ENCODE results near the gene NCOR1. TPM values are rescaled to one million over a fixed set of nuclear protein-coding genes. Genes with fewer than 3 reads are reported as not detected.
"Not testable (repeated sequence)": the region's sequence is repeated elsewhere in the genome, so short reads cannot be mapped to it uniquely, and the experiment has no call there.

Gene NCOR1
- total RNA-seq, 4 donors from 2014 or later: 136 to 320 (median 177) TPM

DNA sequence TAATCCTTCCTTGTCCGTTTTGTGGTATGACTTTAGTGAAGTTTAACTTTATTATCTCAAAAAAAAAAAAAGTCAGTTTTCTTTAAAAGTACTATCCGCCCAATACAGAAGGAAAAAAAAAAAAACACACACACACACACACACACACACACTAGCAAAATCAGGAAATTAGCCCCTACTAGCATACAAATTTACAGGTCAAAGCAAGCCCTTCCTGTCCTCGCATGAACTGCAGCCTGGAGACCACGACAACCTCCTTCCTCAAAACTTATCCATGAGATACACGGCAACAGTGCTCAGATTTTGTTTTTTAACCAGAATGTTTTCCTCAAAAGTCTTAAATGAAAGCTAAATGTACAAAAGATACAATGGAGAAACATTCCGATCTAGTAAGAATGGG lies 16.2 kb downstream of the NCOR1 start:
- peaks cover 30% of the 10 kb centered on the region for H3K4me1 ChIP-seq
- H3K27me3 ChIP-seq: no peaks in the 10 kb centered on the region
- no peak overlapping the region for H3K27ac ChIP-seq
- no peaks in the 10 kb centered on the region for H3K9me3 ChIP-seq
- H3K36me3 ChIP-seq: peaks cover 14% of the 10 kb centered on the region
- no peak overlapping the region for H3K4me3 ChIP-seq
- TF ChIP-seq EP300 (IDR thresholded peaks at IDR 0.05) (no peak), POLR2AphosphoS5 (IDR thresholded peaks at IDR 0.05) (no peak), POLR2A (IDR thresholded peaks at IDR 0.05) (no peak)
- TF ChIP-seq, protein P1, sequence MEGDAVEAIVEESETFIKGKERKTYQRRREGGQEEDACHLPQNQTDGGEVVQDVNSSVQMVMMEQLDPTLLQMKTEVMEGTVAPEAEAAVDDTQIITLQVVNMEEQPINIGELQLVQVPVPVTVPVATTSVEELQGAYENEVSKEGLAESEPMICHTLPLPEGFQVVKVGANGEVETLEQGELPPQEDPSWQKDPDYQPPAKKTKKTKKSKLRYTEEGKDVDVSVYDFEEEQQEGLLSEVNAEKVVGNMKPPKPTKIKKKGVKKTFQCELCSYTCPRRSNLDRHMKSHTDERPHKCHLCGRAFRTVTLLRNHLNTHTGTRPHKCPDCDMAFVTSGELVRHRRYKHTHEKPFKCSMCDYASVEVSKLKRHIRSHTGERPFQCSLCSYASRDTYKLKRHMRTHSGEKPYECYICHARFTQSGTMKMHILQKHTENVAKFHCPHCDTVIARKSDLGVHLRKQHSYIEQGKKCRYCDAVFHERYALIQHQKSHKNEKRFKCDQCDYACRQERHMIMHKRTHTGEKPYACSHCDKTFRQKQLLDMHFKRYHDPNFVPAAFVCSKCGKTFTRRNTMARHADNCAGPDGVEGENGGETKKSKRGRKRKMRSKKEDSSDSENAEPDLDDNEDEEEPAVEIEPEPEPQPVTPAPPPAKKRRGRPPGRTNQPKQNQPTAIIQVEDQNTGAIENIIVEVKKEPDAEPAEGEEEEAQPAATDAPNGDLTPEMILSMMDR (IDR thresholded peaks at IDR 0.05): no peak
- WGBS: 57% methylated on average over 6 of the region's 6 CpGs
- DNase-seq (ENCODE audit: low spot score in 2 of 2): no peak

DNA sequence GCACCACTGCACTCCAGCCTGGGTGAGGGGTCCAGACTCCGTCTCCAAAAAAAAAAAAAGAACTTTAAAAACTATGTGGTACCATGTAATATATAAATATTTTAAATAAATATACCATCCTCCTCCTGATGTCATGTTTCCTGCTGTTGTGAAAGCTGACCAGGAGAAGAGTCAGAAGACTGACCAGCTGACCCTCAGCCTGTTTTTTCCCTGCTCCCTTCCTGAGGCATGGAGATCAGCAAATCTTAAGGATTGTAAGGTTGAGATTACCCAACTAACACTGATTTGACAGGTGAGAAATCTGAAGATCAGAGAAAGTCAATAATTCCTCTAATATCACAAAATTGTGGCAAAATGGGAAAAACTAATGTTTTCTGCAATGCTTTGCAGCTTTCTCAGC lies 18.1 kb downstream of the NCOR1 start:
- Histone ChIP-seq H3K4me3 (no peak overlapping the region), H3K27me3 (no peaks in the 10 kb centered on the region), H3K36me3 (peaks cover 29% of the 10 kb centered on the region), H3K9me3 (no peaks in the 10 kb centered on the region), H3K27ac (no peak overlapping the region), H3K4me1 (peaks cover 21% of the 10 kb centered on the region)
- DNase-seq (ENCODE audit: low spot score in 2 of 2): no peak
- 100% methylated on average over 1 of the region's 1 CpG for WGBS
- TF ChIP-seq EP300 (IDR thresholded peaks at IDR 0.05) (no peak), POLR2AphosphoS5 (IDR thresholded peaks at IDR 0.05) (no peak), POLR2A (IDR thresholded peaks at IDR 0.05) (no peak)
- TF ChIP-seq, protein P1 (IDR thresholded peaks at IDR 0.05): no peak

DNA sequence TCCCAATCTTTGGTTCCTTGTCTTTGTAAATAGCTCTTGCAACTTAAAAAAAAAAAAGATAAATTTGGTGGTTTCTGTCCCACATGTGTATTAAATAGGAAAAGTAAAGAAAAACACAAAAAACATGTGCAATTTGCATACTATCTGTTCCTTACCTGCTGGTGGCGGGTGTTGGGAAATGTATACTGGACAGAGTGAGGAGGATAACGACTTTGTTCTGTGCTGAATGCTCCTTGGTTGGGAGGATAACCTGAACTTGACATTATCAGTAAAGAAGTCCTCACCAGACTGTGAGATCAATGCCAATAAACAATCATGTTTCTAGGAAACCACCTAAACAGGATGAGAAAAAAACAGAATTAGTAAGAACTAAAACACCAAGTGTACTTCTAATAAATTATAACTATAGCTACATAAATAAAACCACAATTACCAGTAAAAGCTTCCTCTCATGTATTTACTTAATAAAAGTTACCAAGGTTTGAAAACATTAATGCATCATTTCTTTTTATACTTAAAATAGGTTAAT lies 21.0 kb downstream of the NCOR1 start:
- H3K4me1 ChIP-seq: peaks cover 19% of the 10 kb centered on the region
- H3K36me3 ChIP-seq: peaks cover 46% of the 10 kb centered on the region
- not testable (repeated sequence) for H3K9me3 ChIP-seq; H3K27ac ChIP-seq; DNase-seq (ENCODE audit: low spot score in 2 of 2); H3K27me3 ChIP-seq; H3K4me3 ChIP-seq
- WGBS: 67% methylated on average over 2 of the region's 2 CpGs

DNA sequence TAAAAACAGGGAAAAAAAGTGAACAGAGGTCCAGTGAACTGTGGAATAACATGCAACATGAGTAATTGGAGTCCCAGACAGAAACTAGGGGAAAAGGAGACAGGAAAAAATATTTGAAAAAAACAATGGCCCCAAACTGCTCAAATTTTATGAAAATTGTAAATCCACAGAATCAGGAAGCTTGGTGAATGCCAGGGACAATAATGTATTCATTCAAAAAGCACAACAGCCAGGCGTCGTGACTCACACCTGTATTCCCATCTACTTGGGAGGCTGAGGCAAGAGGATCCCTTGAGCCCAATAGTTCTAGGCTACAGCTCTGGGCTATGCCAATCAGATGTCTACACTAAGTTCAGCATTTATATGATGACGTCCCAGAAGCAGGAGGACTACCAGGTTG lies 23.7 kb downstream of the NCOR1 start:
- H3K27ac ChIP-seq: no peak overlapping the region
- TF ChIP-seq EP300 (IDR thresholded peaks at IDR 0.05): no peak
- TF ChIP-seq, protein P1 (IDR thresholded peaks at IDR 0.05): no peak
- no peak for TF ChIP-seq POLR2AphosphoS5 (IDR thresholded peaks at IDR 0.05)

DNA sequence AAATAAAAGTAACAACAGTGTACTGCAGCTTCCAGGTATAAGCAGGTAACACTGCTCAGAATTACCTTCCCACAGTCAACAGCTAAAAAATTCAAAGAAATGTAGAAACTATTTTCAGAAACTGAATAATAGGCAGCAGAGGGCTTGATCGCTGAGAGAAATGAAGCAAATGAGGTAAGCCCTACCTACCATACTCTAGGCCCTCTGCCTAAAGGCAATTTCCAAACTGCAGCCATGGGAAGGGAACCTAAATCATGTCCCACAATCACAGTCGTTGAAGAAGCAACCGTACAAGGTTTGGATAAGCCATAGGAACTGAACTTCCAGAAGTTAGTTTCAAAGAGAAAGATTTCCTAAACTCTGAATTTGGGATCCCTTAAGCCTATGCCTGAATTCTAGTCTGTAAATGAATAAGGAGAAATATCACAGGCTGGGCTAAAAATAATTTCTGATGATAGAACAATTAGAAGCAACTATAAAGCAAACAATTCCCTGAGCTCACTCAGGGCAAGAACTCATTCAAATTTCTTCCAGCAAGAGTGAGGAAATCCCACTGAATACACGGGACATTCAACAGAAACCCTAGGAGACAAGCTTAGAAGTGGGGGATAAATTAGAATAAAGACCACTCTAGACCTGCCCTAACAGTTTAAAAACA lies 24.5 kb downstream of the NCOR1 start:
- no peak for DNase-seq (ENCODE audit: low spot score in 2 of 2)
- Histone ChIP-seq H3K4me1 (peaks cover 17% of the 10 kb centered on the region), H3K4me3 (no peak overlapping the region), H3K27ac (no peak overlapping the region), H3K36me3 (peaks cover 48% of the 10 kb centered on the region), H3K27me3 (no peaks in the 10 kb centered on the region), H3K9me3 (no peaks in the 10 kb centered on the region)
- WGBS: 67% methylated on average over 4 of the region's 4 CpGs
- TF ChIP-seq, protein P1 (IDR thresholded peaks at IDR 0.05): no peak
- TF ChIP-seq POLR2AphosphoS5 (IDR thresholded peaks at IDR 0.05) (no peak), EP300 (IDR thresholded peaks at IDR 0.05) (no peak), POLR2A (IDR thresholded peaks at IDR 0.05) (no peak)

More for the DNA sequence above, 23.7 kb downstream of the NCOR1 start:
- WGBS: 74% methylated on average over 3 of the region's 3 CpGs
- no peak overlapping the region for H3K4me3 ChIP-seq
- no peaks in the 10 kb centered on the region for H3K27me3 ChIP-seq
- H3K4me1 ChIP-seq: peaks cover 17% of the 10 kb centered on the region
- no peaks in the 10 kb centered on the region for H3K9me3 ChIP-seq
- H3K36me3 ChIP-seq: peaks cover 44% of the 10 kb centered on the region
- DNase-seq (ENCODE audit: low spot score in 2 of 2): no peak
